HG03064 (cell line): ENCODE measurements around the gene TTC27.
"Not testable (repeated sequence)": the region's sequence is repeated elsewhere in the genome, so short reads cannot be mapped to it uniquely, and the experiment has no call there.

Source experiments
- ATAC-seq: cut with Tn5 transposase; IDR thresholded peaks from one replicate; pipeline ENCODE4 v1.9.1; 2021; ENCODE audit warnings: low read depth; ENCODE audit not compliant: unreplicated experiment

Gene TTC27

DNA sequence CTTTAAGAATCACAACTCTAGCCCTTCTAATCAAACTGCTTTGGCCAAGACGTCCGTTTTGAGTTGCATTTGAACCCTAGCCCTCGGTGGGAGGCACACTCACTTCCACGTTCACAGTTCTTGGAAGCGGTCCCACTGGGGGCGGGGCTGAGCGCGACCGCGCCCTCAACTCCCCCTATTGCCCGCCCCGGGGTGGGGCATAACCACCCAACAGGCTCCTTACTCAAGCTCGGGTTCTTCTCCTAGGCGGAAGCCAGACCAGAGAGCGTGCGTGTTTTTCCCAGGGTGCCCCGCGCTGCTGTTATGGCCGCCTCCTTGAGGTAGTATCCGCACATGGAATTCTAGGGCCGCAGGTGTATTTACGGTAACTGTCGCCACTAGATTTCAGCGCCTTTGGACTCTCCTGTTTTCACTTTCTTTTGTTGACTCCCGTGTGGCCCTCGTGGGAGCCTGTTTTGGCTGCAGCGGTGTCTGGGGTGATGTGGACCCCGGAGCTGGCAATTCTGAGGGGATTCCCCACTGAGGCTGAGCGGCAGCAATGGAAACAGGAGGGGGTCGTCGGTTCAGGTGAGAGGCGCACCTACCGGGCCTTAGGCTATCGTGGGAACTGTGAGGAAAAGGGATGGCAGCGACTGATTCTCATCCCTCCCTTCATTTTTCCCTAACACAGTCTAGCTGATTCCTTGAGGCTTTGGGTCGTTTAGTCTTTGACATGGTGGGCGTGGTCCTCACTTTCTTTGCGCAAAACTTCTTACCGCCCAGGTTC is at the start of gene TTC27:
TTC27 (plus strand) TSS at position 237 of the 766 bp plus-strand sequence; CDS start at position 480, 243 bp downstream.
- peak; percentile 99 for ATAC-seq

DNA sequence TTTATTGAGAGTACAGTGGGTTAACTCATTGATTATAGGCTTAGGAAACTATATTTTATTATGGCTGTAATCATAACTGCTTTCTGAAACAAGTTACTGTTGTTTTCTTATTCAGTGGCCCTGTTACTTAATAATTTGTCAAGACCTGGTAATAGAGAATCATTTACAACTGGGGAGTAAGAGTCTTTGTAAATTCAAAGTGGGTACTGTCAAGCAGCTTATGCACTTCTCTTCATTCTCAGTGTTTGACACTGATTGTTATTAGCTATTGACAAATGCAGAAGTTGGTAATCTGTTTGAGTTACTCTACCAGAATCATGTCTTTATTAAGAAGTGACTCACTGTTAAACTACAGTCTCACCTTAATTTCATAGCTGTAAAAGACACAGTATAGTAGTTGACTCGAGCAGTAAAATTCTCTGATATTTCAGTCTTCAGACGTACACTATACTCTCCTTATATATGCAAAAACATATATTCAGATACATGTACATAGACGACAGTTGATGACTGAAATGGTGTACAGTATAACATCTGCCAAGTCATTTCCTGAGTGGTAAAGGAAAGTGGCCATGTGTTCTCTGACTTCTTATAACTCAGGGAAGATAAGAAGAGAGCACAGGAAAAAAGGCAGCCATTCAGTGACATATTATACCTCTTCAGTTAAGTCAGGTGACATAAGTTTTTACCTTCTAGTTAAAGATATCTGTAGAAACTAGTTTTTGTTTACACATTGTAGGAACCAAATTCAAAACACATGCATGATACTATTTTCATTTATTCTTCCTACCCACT is 36.0 kb upstream of the TTC27 start:
- peak; percentile 77 for ATAC-seq

DNA sequence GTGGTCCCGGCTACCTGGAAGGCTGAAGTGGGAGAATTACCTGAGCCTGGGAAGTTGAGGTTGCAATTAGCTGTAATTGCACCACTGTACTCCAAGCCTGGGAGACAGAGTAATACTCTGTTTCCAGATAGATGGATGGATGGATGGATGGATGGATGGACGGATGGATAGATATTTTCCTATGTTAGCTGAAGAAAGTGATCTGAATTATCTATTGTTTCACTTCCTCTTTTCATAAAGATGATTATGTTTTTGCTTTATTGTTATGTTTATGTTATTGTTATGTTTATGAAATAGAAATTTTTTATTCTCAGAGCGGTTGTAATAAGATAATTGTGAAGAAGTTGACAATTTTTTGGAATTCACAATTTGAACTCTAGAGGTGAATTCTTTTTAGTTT is 33.3 kb upstream of the TTC27 start:
- no peak for ATAC-seq

DNA sequence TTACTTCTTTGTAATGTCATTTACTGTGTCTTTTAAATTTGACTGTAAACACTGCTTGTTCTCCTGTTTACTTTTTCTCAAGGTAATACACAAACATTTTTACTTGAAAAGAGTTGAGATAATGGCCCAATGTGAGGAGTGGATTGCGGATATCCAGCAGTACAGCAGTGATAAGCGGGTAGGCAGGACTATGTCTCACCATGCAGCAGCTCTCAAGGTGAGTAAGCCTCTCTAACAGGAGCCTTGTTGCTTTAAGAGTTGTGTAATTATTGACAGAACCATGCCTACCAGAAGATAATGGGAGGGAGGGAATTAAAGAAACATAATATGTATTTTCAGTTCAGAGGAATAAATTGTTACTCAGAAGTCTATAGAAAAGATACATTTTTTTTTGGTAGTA is 16.5 kb upstream of the TTC27 start:
- no peak for ATAC-seq

DNA sequence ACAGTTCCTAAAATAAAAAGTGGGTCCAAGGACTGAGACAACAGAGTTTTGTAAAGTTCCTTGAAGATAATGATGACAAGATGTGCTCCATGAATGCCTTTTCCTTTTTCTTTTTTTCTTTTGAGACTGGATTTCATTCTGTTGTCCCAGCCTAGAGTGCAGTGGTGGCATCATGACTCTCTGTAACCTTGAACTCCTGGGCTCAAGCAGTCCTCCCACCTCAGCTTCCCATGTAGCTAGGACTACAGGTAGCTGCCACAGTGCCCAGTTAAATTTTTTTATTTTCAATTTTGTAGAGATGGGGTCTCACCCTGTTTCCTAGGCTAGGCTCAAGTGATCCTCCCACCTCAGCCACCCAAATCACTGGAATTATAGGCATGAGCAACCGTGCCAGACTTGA is 16.1 kb upstream of the TTC27 start:
- ATAC-seq = no peak

GRCh38 chr2:32614084-32614483 is 13.8 kb upstream of the TTC27 start:
- ATAC-seq = no peak

- ATAC-seq = no peak
These were observed 10.2 kb upstream of the TTC27 start for GRCh38 chr2:32617599-32618189.

DNA sequence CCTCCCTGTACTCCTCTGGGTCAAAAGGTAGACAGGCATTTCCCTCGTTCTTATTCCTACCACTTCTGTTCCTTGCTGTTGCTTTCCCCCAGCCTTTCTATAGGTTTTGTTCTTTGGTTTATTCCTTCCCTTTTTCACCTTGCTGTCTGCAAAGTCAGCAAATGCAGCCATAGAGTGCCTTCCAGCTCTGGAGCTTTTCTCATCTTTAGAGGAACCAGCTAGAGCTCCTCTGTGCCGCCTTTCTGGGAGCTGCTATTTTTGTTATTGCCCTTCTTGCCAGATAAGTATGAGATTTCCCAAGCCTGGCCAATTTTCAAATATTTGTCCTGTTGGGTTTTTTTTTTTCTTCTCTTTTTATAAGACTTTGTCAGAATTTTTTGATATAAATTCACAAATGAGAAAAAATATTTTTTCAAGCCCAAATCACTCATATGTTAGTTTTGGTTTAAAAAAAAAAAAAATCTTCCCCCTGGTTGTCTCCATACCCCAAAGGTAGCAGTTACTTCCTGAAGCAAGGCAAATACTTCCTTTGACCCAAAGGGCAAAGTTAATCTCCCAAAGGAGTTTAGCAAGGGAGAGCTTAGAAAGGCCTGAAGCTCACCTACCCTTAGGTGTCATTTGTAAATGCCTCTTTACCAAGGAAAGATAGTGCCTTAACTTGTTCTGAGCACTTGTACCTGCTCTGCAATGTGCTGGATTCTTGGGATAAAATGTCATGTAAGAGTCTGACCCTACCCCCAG is 5.1 kb upstream of the TTC27 start:
- no peak for ATAC-seq

DNA sequence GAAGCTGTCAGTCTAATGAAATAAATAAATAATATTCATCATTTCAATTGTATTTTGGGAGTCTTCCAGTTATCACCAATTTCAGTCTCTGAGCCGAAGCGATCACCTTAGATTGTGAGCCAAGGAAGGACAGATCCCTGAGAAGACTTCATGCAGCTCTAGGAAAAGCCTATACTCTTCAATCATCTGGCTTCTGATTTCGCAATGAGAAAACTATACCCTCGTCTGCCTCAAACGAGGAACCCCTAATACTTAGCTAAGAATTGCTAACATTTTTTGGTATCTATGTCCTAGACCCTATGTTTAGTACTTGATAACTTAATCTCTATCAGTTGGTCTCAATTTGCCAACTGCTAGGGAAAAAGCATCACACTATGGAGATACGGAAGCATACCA is 4.5 kb upstream of the TTC27 start:
- no peak for ATAC-seq

- ATAC-seq = no peak
These were observed 3.0 kb upstream of the TTC27 start for GRCh38 chr2:32624812-32625211.

- no peak for ATAC-seq
These were observed 1.1 kb upstream of the TTC27 start for GRCh38 chr2:32626639-32627221.

GRCh38 chr2:32627441-32627813 is 423 bp upstream of the TTC27 start:
- ATAC-seq = peak; percentile 21

GRCh38 chr2:32632089-32632488 is 4.2 kb downstream of the TTC27 start:
- no peak for ATAC-seq

GRCh38 chr2:32633040-32633439 is 5.2 kb downstream of the TTC27 start:
- no peak for ATAC-seq

- ATAC-seq = not testable (repeated sequence)
These were observed 10.7 kb downstream of the TTC27 start for GRCh38 chr2:32638548-32638947.

- ATAC-seq = no peak
These were observed 13.3 kb downstream of the TTC27 start for GRCh38 chr2:32641180-32641579.

DNA sequence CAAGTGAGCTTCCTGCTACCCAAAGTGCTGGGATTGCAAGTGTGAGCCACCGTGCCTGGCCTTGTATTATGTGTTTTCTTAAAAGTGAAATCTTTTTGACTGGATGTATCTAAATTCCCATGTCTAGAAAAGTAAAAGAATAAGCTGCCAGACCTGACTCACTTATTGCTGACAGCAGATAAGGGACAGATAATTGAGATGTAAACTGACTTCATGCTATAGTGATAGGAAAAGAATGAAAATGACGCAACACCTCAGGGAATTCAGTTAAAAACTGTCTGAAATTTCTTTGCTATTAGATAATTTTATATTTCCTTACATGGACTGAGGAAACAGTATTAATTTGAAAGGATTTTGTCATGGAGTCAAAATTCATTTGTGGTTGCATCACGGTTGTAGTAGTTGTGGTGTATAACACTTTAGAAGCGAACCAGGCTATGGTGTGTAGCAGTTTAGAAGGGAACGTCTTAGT is 19.4 kb downstream of the TTC27 start:
- ATAC-seq = no peak

DNA sequence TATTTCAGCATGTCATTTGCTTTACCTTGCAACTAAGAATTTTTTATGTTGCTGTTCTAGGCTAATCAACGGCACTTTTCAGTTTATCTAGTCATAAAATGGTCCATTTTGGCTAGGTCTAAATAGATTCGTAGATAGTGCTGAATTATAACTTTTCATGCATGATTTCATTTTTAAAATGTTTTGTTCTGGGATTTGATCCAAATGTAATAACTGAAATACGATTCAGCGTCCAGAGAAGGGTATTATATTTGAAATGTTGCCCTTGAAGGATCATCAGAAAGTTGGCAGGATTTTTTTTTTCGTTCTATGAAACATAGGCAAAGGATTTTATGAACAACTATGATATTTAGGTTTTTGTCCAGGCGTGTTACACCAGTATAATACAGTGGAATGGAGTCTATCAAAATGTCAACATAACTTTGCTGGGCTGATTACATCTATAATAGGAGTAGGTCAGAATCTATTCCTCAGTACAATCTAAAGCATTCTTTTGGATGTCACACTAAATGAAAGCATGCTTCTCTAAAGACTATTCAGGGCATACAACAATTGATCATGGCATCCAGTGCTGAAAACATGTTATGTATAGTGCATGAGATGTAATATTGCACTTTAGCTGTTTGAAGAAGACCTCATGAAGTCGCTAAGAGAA is 24.8 kb downstream of the TTC27 start:
- no peak for ATAC-seq

DNA sequence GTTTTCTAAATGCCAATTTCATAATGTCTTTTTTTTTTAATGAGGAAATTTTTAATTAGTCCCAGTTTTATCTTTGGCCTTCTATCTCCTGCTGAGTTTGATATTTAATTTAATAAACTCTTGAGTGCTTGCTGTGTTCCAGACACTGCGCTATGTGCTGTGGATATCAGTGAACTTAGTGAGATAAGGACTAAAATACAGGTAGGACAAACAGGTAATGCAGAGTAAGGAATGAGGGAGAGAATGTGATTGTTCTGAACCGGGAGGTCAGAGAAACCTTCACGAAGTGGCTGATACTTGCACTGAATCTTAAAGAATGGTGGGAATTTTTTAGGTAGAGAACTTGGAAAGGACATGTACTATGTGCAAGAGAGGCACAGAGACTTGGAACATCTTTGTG is 28.2 kb downstream of the TTC27 start:
- no peak for ATAC-seq

DNA sequence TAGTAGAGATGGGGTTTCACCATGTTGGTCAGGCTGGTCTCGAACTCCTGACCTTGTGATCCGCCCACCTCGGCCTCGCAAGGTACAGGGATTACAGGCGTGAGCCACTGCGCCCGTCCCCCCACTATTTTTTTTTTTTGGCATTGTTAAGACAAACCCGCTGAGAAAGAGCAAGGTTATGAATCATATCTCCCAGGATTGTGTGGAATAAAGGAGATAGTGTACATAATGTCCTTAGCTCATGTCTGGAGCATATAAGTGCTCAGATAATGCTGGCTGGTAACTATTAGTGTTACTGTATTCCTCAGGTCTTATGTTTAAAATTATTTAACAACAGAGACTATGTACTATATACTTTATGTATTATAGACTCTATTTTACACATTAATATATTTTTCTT is 36.0 kb downstream of the TTC27 start:
- no peak for ATAC-seq
